CD8-positive, alpha-beta memory T cell (primary cell): Measurements from ENCODE around the gene SLC2A13. TPM values are rescaled to one million over a fixed set of nuclear protein-coding genes. Genes with fewer than 3 reads are reported as not detected.

Experiments used
- CTCF ChIA-PET: fragments of 350-600 bp; sonication (Branson Sonifier 250); formaldehyde crosslinking; loops from one replicate; lab custom pipeline; 2021; ENCODE audit warnings: antibody characterized with exemption; lab: Charles Lee
- POLR2A ChIA-PET: fragments of 350-600 bp; sonication (Branson Sonifier 250); formaldehyde crosslinking; loops from one replicate; lab custom pipeline; 2021; ENCODE audit warnings: antibody characterized with exemption; lab: Charles Lee
- DNase-seq, 5 donors: peaks; one replicate each; pipeline versions ENCODE4 v3.0.0 to v3.0.0-alpha.2; 2020 to 2022; ENCODE audit warnings: mixed read lengths in 1 of 5
- H3K27ac ChIP-seq: one replicate; pipeline ENCODE4 v1.7.0; 2013; ENCODE audit warnings: low read depth, mild to moderate bottlenecking, low read length, moderate library complexity
- H3K27me3 ChIP-seq: 2 replicates; pipeline ENCODE4 v1.7.0; 2013; ENCODE audit warnings: low read length, mild to moderate bottlenecking; ENCODE audit not compliant: insufficient read depth, poor library complexity, severe bottlenecking
- H3K36me3 ChIP-seq: 2 replicates; pipeline ENCODE4 v1.7.0; 2013; ENCODE audit warnings: mild to moderate bottlenecking, low read length, moderate library complexity; ENCODE audit not compliant: insufficient read depth
- H3K4me1 ChIP-seq: 2 replicates; pipeline ENCODE4 v1.7.0; 2013; ENCODE audit warnings: mild to moderate bottlenecking, low read length, moderate library complexity; ENCODE audit not compliant: insufficient read depth
- H3K4me3 ChIP-seq: 2 replicates; pipeline ENCODE4 v1.7.0; 2013; ENCODE audit warnings: mild to moderate bottlenecking, low read length
- H3K9me3 ChIP-seq: 2 replicates; pipeline ENCODE4 v1.7.0; 2013; ENCODE audit warnings: mild to moderate bottlenecking, low read length
- H3K27ac Mint-ChIP-seq, 8 donors: one replicate each; pipeline ENCODE4 v1.8.0; 2020 to 2021; ENCODE audit warnings: mixed read lengths in 8 of 8, mild to moderate bottlenecking in 6 of 8, inconsistent platforms in 3 of 8, moderate library complexity in 3 of 8
- H3K27me3 Mint-ChIP-seq, 2 donors: one replicate each; pipeline ENCODE4 v1.8.0; 2020 to 2021; ENCODE audit warnings: mixed read lengths in 2 of 2, mild to moderate bottlenecking in 1 of 2, moderate library complexity in 1 of 2
- H3K36me3 Mint-ChIP-seq, 3 donors: one replicate each; pipeline ENCODE4 v1.8.0; 2020 to 2021; ENCODE audit warnings: mixed read lengths in 3 of 3, inconsistent platforms in 1 of 3, mild to moderate bottlenecking in 1 of 3
- H3K4me1 Mint-ChIP-seq, 3 donors: one replicate each; pipeline ENCODE4 v1.8.0; 2020 to 2021; ENCODE audit warnings: mixed read lengths in 3 of 3, inconsistent platforms in 1 of 3, mild to moderate bottlenecking in 1 of 3
- H3K4me3 Mint-ChIP-seq, 7 donors: one replicate each; pipeline ENCODE4 v1.8.0; 2020 to 2021; ENCODE audit warnings: mixed read lengths in 7 of 7, mild to moderate bottlenecking in 6 of 7, moderate library complexity in 4 of 7, inconsistent platforms in 2 of 7
- H3K9me3 Mint-ChIP-seq, 5 donors: one replicate each; pipeline ENCODE4 v1.8.0; 2020 to 2022; ENCODE audit warnings: mixed read lengths in 5 of 5, mild to moderate bottlenecking in 3 of 5, moderate library complexity in 2 of 5, inconsistent platforms in 1 of 5
- polyA plus RNA-seq: library from polyadenylated mRNA; unstranded; fragments of 300-500 nt; fragmentation: Illumina TruSeq; gene quantifications from one replicate; pipeline ENCODE4 v1.2.3, GENCODE V29; 2021
- total RNA-seq, 2 experiments: library from RNA; stranded (reverse); gene quantifications; one replicate each; pipeline ENCODE4 v1.2.3, GENCODE V29; 2021

The SLC2A13 gene
- total and polyA plus RNA-seq, 3 experiments from 2014 or later = 2.1 to 6.5 (median 6.3) TPM

GRCh38 chr12:40103043-40103442 lies 2.8 kb downstream of the SLC2A13 start:
- H3K4me1 ChIP-seq = peaks cover 23% of the 10 kb centered on the region
- H3K36me3 ChIP-seq = no peaks in the 10 kb centered on the region
- Mint-ChIP-seq H3K36me3 (peaks cover 0 to 7% (median 0%) of the 10 kb centered on the region in 3 donors), H3K4me3 (peak overlapping the region in 3 of 7 donors; percentile 19 to 91 (median 80)), H3K4me1 (peaks cover 34 to 45% (median 43%) of the 10 kb centered on the region in 3 donors), H3K27me3 (no peaks in the 10 kb centered on the region), H3K27ac (peak overlapping the region in 1 of 8 donors; percentile 2), H3K9me3 (no peaks in the 10 kb centered on the region)
- H3K27ac ChIP-seq = no peak overlapping the region
- DNase-seq = no peak
- H3K27me3 ChIP-seq = no peaks in the 10 kb centered on the region
- H3K9me3 ChIP-seq = no peaks in the 10 kb centered on the region
- H3K4me3 ChIP-seq = no peak overlapping the region
- ChIA-PET POLR2A (no interaction called here), CTCF (interaction anchor here (12.0 kb wide), 1 partner anchor 90 kb away, joined by 117 read pairs; no protein-coding TSS in a partner anchor)

GRCh38 chr12:40101747-40102146 lies 4.1 kb downstream of the SLC2A13 start:
- no peak for DNase-seq
- Histone ChIP-seq H3K4me3 (no peak overlapping the region), H3K9me3 (no peaks in the 10 kb centered on the region), H3K4me1 (peaks cover 19% of the 10 kb centered on the region), H3K27ac (no peak overlapping the region), H3K36me3 (no peaks in the 10 kb centered on the region), H3K27me3 (no peaks in the 10 kb centered on the region)
- POLR2A ChIA-PET = no interaction called here
- no peaks in the 10 kb centered on the region for H3K27me3 Mint-ChIP-seq
- no peaks in the 10 kb centered on the region for H3K9me3 Mint-ChIP-seq
- no peak overlapping the region for H3K27ac Mint-ChIP-seq
- peaks cover 26 to 36% (median 32%) of the 10 kb centered on the region in 3 donors for H3K4me1 Mint-ChIP-seq
- H3K36me3 Mint-ChIP-seq = peaks cover 0 to 4% (median 0%) of the 10 kb centered on the region in 3 donors
- H3K4me3 Mint-ChIP-seq = no peak overlapping the region
- CTCF ChIA-PET = interaction anchor here (12.0 kb wide), 1 partner anchor 89 kb away, joined by 117 read pairs; no protein-coding TSS in a partner anchor

GRCh38 chr12:40099423-40099853 lies 6.4 kb downstream of the SLC2A13 start:
- Histone ChIP-seq H3K4me1 (peaks cover 5% of the 10 kb centered on the region), H3K27ac (no peak overlapping the region), H3K4me3 (no peak overlapping the region), H3K36me3 (no peaks in the 10 kb centered on the region), H3K27me3 (no peaks in the 10 kb centered on the region), H3K9me3 (no peaks in the 10 kb centered on the region)
- Mint-ChIP-seq H3K27me3 (no peaks in the 10 kb centered on the region), H3K27ac (no peak overlapping the region), H3K4me1 (peaks cover 17 to 24% (median 21%) of the 10 kb centered on the region in 3 donors), H3K9me3 (no peaks in the 10 kb centered on the region), H3K4me3 (no peak overlapping the region), H3K36me3 (no peaks in the 10 kb centered on the region)
- POLR2A ChIA-PET = no interaction called here
- CTCF ChIA-PET = no interaction called here
- no peak for DNase-seq

GRCh38 chr12:40098406-40099145 lies 7.3 kb downstream of the SLC2A13 start:
- CTCF ChIA-PET = interaction anchor here (1.0 kb wide), 1 partner anchor 9 kb away, joined by 3 read pairs; no protein-coding TSS in a partner anchor
- no peaks in the 10 kb centered on the region for H3K4me1 ChIP-seq
- H3K4me1 Mint-ChIP-seq = peaks cover 8 to 16% (median 13%) of the 10 kb centered on the region in 3 donors
- no peaks in the 10 kb centered on the region for H3K27me3 ChIP-seq
- no peak for DNase-seq
- H3K9me3 Mint-ChIP-seq = no peaks in the 10 kb centered on the region
- H3K27ac Mint-ChIP-seq = no peak overlapping the region
- H3K36me3 ChIP-seq = no peaks in the 10 kb centered on the region
- H3K27me3 Mint-ChIP-seq = no peaks in the 10 kb centered on the region
- no peak overlapping the region for H3K27ac ChIP-seq
- POLR2A ChIA-PET = no interaction called here
- H3K9me3 ChIP-seq = no peaks in the 10 kb centered on the region
- no peak overlapping the region for H3K4me3 ChIP-seq
- no peak overlapping the region for H3K4me3 Mint-ChIP-seq
- no peaks in the 10 kb centered on the region for H3K36me3 Mint-ChIP-seq

- Histone ChIP-seq H3K27ac (no peak overlapping the region), H3K27me3 (no peaks in the 10 kb centered on the region), H3K4me1 (no peaks in the 10 kb centered on the region), H3K9me3 (no peaks in the 10 kb centered on the region), H3K4me3 (no peak overlapping the region), H3K36me3 (no peaks in the 10 kb centered on the region)
- Mint-ChIP-seq H3K9me3 (no peaks in the 10 kb centered on the region), H3K27me3 (no peaks in the 10 kb centered on the region), H3K36me3 (peaks cover 0 to 2% (median 0%) of the 10 kb centered on the region in 3 donors), H3K4me1 (peaks cover 2 to 4% (median 2%) of the 10 kb centered on the region in 3 donors), H3K4me3 (no peak overlapping the region), H3K27ac (peak overlapping the region in 1 of 8 donors; percentile 20)
- ChIA-PET CTCF (interaction anchor here (1.2 kb wide), 1 partner anchor 13 kb away, joined by 3 read pairs; no protein-coding TSS in a partner anchor), POLR2A (no interaction called here)
- no peak for DNase-seq
These were observed 12.4 kb downstream of the SLC2A13 start for GRCh38 chr12:40093512-40093911.

GRCh38 chr12:40086471-40086870 lies 19.4 kb downstream of the SLC2A13 start:
- Histone ChIP-seq H3K4me3 (no peak overlapping the region), H3K36me3 (no peaks in the 10 kb centered on the region), H3K4me1 (no peaks in the 10 kb centered on the region), H3K9me3 (no peaks in the 10 kb centered on the region), H3K27me3 (no peaks in the 10 kb centered on the region), H3K27ac (no peak overlapping the region)
- no peak overlapping the region for H3K27ac Mint-ChIP-seq
- ChIA-PET POLR2A (no interaction called here), CTCF (interaction anchor here (1.2 kb wide), 1 partner anchor 75 kb away, joined by 3 read pairs; no protein-coding TSS in a partner anchor)
- no peaks in the 10 kb centered on the region for H3K9me3 Mint-ChIP-seq
- peaks cover 0 to 2% of the 10 kb centered on the region in 2 donors for H3K27me3 Mint-ChIP-seq
- H3K4me1 Mint-ChIP-seq = peaks cover 3 to 7% (median 6%) of the 10 kb centered on the region in 3 donors
- H3K4me3 Mint-ChIP-seq = no peak overlapping the region
- DNase-seq = no peak
- peaks cover 5 to 12% (median 6%) of the 10 kb centered on the region in 3 donors for H3K36me3 Mint-ChIP-seq

- Mint-ChIP-seq H3K9me3 (peaks cover 0 to 12% (median 4%) of the 10 kb centered on the region in 5 donors), H3K4me1 (no peaks in the 10 kb centered on the region), H3K4me3 (no peak overlapping the region), H3K27ac (no peak overlapping the region), H3K27me3 (peaks cover 0 to 1% of the 10 kb centered on the region in 2 donors), H3K36me3 (peaks cover 1 to 14% (median 2%) of the 10 kb centered on the region in 3 donors)
- Histone ChIP-seq H3K4me1 (no peaks in the 10 kb centered on the region), H3K4me3 (no peak overlapping the region), H3K36me3 (no peaks in the 10 kb centered on the region), H3K27me3 (no peaks in the 10 kb centered on the region), H3K27ac (no peak overlapping the region), H3K9me3 (no peaks in the 10 kb centered on the region)
- ChIA-PET CTCF (no interaction called here), POLR2A (no interaction called here)
- no peak for DNase-seq
These were observed 27.6 kb downstream of the SLC2A13 start for GRCh38 chr12:40078266-40078665.

GRCh38 chr12:40075458-40075857 lies 30.4 kb downstream of the SLC2A13 start:
- H3K27me3 Mint-ChIP-seq = no peaks in the 10 kb centered on the region
- CTCF ChIA-PET = no interaction called here

More at GRCh38 chr12:40075458-40075857, 30.4 kb downstream of the SLC2A13 start:
- no peaks in the 10 kb centered on the region for H3K4me1 Mint-ChIP-seq
- no peak overlapping the region for H3K4me3 ChIP-seq
- no peaks in the 10 kb centered on the region for H3K27me3 ChIP-seq
- H3K27ac Mint-ChIP-seq = no peak overlapping the region
- H3K4me1 ChIP-seq = no peaks in the 10 kb centered on the region
- H3K4me3 Mint-ChIP-seq = no peak overlapping the region
- H3K9me3 ChIP-seq = no peaks in the 10 kb centered on the region
- H3K9me3 Mint-ChIP-seq = peaks cover 0 to 12% (median 4%) of the 10 kb centered on the region in 5 donors
- H3K36me3 Mint-ChIP-seq = peaks cover 0 to 14% (median 0%) of the 10 kb centered on the region in 3 donors
- no peaks in the 10 kb centered on the region for H3K36me3 ChIP-seq
- POLR2A ChIA-PET = no interaction called here
- DNase-seq = no peak
- no peak overlapping the region for H3K27ac ChIP-seq
